HG02852 (cell line): ENCODE data around the gene SCP2.

ENCODE experiments used
- ATAC-seq: cut with Tn5 transposase; IDR thresholded peaks from one replicate; pipeline ENCODE4 v1.9.1; 2021; ENCODE audit warnings: mild to moderate bottlenecking, moderate library complexity; ENCODE audit not compliant: unreplicated experiment

The SCP2 gene

GRCh38 chr1:53066488-53066887 lies 139.4 kb downstream of the SCP2 start:
- no peak for ATAC-seq

DNA sequence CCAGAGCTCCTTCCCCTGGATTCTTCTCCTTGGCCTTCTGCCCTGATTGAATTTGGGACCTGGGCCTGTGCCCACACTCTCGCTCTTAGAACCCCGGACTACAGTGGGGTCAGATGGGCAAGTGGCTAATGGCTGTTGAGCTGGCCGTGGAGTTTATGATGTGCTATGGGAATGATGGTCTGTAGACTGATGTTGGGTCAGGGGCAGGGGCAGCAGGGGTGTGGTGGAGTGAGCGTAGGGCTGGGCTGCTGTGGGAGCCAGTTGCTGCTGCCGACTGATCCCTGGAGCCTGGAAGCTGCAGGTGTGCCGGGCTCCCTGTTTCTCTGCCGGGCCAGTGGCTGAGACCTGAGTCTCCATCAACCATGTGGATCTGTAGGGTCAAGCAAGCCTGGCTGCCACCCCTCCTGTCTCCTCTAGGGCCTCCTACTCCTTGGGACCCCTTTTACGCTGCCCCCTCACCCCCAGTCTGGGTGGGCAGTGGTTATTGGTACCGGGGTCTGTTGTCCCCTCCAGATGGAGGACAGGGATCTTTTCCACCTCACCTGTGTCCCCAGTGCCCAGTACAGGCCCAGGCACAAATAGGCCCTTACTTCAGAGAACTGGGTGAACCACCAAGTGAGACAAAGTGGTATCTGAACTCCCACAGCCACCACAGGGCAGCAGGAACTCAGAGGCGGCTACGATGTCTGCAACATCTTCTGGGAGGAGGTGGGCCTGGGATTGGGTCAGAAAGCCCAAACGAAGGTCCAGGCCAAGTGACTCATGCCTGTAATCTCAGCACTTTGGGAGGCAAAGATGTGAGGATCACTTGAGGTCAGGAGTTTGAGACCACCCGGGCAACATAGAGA lies 140.0 kb downstream of the SCP2 start:
- no peak for ATAC-seq

- no peak for ATAC-seq
Observed at GRCh38 chr1:53067886-53068285, 140.8 kb downstream of the SCP2 start.

DNA sequence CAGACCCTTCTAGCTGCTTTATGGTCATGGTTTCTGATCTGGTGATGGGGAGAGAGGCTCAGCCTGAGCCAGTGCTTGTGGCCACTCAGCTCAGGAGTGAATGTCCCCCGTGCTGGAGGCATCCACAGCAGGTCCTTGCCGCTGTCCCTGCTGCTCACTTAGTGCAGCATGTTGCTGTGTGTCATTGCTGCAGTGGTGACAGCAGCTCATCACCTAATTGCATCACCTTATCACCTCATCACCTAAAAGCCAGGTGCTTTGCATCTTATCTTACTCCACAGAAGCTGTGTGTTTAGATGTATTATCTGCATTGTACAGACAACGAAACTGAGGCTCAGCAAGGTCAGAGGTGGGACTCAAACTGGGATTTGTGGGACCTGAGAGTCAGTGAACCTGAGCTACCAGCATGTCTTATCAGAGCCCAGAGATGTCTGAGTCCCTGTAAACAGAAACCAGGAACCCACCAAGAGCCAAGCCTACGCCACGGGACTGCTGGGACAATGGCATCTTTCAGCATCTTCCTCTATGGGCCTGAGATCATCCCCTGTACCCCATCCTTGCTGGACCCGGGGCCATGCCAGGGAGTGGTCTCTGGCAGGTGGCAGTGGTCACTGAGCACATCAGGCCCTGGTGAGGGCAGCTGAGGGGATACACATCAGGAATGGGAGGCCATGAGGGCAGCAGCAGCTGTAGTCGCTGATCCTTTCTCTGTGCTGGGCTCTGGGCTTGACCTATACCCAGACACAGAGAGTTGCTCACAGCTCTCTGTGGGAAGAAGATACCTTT lies 141.4 kb downstream of the SCP2 start:
- ATAC-seq, result no peak

- ATAC-seq, result no peak
Observed at GRCh38 chr1:53069265-53069662, 142.2 kb downstream of the SCP2 start.

- ATAC-seq, result no peak
Observed at GRCh38 chr1:53069663-53070327, 142.7 kb downstream of the SCP2 start.

DNA sequence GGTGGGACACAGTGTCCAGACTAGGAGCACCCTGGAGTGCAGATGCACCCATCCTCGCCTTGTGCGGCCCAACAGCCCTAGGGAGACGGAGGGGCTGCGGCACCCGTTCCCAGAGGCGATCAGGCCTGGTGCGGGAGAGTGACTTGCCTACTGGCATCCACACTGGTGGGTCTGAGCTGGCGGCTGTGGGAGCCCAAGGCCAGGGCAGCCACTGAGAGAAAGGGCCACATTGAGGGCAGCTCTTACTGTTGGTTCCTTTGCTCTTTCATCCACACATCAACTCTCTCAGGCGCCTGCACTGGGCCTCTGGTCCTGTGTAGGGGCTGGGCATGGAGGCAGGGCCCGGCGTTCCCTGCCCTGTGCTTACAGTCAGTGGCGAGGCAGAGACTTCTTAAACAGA lies 143.5 kb downstream of the SCP2 start:
- ATAC-seq, result no peak

DNA sequence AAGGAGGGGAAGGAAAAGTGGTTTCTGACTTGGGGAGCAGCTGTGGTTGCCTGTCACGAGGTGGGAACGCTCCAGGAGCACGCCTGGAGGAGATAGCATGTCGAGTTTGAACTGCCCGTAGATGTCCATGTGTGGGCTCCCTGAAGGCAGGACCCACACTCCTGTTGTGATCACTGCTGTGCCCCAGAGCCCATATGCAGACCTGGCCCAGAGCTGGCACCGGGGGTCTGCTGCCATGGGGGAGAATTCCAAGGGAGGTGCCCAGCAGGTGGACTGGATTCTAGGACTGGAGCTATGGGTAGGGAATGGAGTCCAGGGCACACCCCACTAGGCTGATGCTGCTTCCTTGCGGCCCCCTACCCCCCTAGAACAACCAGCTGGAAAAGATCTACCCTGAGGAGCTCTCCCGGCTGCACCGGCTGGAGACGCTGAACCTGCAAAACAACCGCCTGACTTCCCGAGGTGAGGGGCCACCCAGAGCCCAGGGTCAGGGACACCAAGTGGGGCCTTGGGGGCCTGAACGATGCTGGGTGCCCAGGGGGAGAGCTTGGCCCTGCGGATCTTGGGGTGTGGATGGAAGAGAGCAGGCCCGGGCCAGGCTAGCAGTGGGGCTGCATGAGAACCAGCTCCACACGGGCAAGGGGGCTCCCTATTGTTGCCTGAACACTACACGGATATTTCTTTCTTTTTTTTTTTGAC lies 144.2 kb downstream of the SCP2 start:
- no peak for ATAC-seq

DNA sequence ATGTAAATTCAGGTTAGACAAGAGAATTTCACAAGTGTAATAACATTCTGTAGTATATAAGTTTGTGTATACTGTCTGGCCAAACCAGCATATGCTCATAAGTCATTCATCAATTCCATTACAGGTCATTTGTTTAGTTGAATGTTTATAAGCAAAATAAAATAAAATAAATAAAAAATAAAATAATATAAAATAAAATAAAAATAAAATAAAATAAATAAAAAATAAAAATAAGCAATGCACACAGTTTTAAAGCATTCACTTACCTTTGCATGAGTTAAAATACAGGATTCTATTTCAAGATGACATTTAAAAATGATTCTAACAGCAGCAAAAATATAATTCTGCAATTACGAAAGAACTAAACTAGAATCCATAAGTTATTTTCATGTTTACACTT lies 144.8 kb downstream of the SCP2 start:
- no peak for ATAC-seq

GRCh38 chr1:53073287-53073686 lies 146.2 kb downstream of the SCP2 start:
- ATAC-seq, result no peak

GRCh38 chr1:53073868-53074311 lies 146.8 kb downstream of the SCP2 start:
- ATAC-seq, result no peak

GRCh38 chr1:53074313-53075154 lies 147.5 kb downstream of the SCP2 start:
- ATAC-seq, result no peak

GRCh38 chr1:53075206-53075605 lies 148.1 kb downstream of the SCP2 start:
- ATAC-seq, result no peak

- ATAC-seq, result no peak
Observed at GRCh38 chr1:53075761-53076163, 148.7 kb downstream of the SCP2 start.

- no peak for ATAC-seq
Observed at GRCh38 chr1:53076165-53076564, 149.1 kb downstream of the SCP2 start.

- no peak for ATAC-seq
Observed at GRCh38 chr1:53076721-53077598, 149.9 kb downstream of the SCP2 start.

- no peak for ATAC-seq
Observed at GRCh38 chr1:53077599-53077965, 150.5 kb downstream of the SCP2 start.

DNA sequence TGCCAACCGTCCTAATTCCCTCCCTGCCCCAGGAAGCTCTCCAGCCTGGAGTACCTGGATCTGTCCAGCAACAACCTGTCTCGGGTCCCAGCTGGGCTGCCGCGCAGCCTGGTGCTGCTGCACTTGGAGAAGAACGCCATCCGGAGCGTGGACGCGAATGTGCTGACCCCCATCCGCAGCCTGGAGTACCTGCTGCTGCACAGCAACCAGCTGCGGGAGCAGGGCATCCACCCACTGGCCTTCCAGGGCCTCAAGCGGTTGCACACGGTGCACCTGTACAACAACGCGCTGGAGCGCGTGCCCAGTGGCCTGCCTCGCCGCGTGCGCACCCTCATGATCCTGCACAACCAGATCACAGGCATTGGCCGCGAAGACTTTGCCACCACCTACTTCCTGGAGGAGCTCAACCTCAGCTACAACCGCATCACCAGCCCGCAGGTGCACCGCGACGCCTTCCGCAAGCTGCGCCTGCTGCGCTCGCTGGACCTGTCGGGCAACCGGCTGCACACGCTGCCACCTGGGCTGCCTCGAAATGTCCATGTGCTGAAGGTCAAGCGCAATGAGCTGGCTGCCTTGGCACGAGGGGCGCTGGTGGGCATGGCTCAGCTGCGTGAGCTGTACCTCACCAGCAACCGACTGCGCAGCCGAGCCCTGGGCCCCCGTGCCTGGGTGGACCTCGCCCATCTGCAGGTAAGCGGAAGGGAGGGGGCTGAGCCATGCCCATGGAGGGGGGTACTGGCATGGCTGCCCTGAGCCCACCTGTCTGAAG lies 151.4 kb downstream of the SCP2 start:
- no peak for ATAC-seq
